RWPE2 (cell line): ENCODE results near the gene ADGRG4.
"Not testable (repeated sequence)": the region's sequence is repeated elsewhere in the genome, so short reads cannot be mapped to it uniquely, and the experiment has no call there.

Source experiments
- ATAC-seq: fragments of 200-7000 bp; cut with Tn5 transposase; 3 replicates; pipeline ENCODE4 v1.9.1; 2021; ENCODE audit warnings: low read depth
- DNase-seq: peaks from one replicate; pipeline ENCODE4 v3.0.0-alpha.2; 2020; ENCODE audit warnings: low spot score
- H3K27ac ChIP-seq: fragments of 450-650 bp; 2 replicates; pipeline ENCODE4 v1.5.1; 2017; ENCODE audit warnings: mild to moderate bottlenecking; ENCODE audit not compliant: poor library complexity, severe bottlenecking
- H3K27me3 ChIP-seq: fragments of 250-450 bp; sonication (Bioruptor Pico); 2 replicates; pipeline ENCODE4 v1.5.1; 2021; ENCODE audit warnings: mild to moderate bottlenecking, moderate library complexity; ENCODE audit not compliant: insufficient read depth, poor library complexity, severe bottlenecking
- H3K36me3 ChIP-seq: fragments of 250-450 bp; sonication (Bioruptor Pico); 2 replicates; pipeline ENCODE4 v1.5.1; 2020; ENCODE audit warnings: low read depth, mild to moderate bottlenecking, moderate library complexity
- H3K4me1 ChIP-seq: fragments of 250-450 bp; sonication (Bioruptor Pico); 2 replicates; pipeline ENCODE4 v1.5.1; 2021; ENCODE audit warnings: mild to moderate bottlenecking, moderate library complexity; ENCODE audit not compliant: insufficient read depth, poor library complexity, severe bottlenecking
- H3K4me3 ChIP-seq: fragments of 250-450 bp; sonication (Bioruptor Pico); 2 replicates; pipeline ENCODE4 v1.5.1; 2021; ENCODE audit warnings: mild to moderate bottlenecking, moderate library complexity; ENCODE audit not compliant: severe bottlenecking
- H3K9me3 ChIP-seq: fragments of 250-450 bp; sonication (Bioruptor Pico); 2 replicates; pipeline ENCODE4 v1.5.1; 2021; ENCODE audit warnings: mild to moderate bottlenecking, moderate library complexity; ENCODE audit not compliant: severe bottlenecking
- TF ChIP-seq, protein P1 (sequence below): fragments of 450-650 bp; IDR thresholded peaks from one replicate; pipeline ENCODE4 v1.5.1; 2017; ENCODE audit warnings: mild to moderate bottlenecking, moderate library complexity; ENCODE audit not compliant: poor library complexity, severe bottlenecking

Gene ADGRG4

GRCh38 chrX:136272325-136272724, 28.4 kb upstream of the ADGRG4 start:
- Histone ChIP-seq H3K4me3 (no peak overlapping the region), H3K4me1 (peaks cover 3% of the 10 kb centered on the region), H3K27ac (no peak overlapping the region), H3K9me3 (no peaks in the 10 kb centered on the region), H3K36me3 (no peaks in the 10 kb centered on the region), H3K27me3 (no peaks in the 10 kb centered on the region)
- no peak for DNase-seq
- no peak for ATAC-seq
- TF ChIP-seq, protein P1, sequence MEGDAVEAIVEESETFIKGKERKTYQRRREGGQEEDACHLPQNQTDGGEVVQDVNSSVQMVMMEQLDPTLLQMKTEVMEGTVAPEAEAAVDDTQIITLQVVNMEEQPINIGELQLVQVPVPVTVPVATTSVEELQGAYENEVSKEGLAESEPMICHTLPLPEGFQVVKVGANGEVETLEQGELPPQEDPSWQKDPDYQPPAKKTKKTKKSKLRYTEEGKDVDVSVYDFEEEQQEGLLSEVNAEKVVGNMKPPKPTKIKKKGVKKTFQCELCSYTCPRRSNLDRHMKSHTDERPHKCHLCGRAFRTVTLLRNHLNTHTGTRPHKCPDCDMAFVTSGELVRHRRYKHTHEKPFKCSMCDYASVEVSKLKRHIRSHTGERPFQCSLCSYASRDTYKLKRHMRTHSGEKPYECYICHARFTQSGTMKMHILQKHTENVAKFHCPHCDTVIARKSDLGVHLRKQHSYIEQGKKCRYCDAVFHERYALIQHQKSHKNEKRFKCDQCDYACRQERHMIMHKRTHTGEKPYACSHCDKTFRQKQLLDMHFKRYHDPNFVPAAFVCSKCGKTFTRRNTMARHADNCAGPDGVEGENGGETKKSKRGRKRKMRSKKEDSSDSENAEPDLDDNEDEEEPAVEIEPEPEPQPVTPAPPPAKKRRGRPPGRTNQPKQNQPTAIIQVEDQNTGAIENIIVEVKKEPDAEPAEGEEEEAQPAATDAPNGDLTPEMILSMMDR, result no peak

- TF ChIP-seq, protein P1, result no peak
- no peak for DNase-seq
- H3K27me3 ChIP-seq, result no peaks in the 10 kb centered on the region
Measured at GRCh38 chrX:136273986-136274385, 26.8 kb upstream of the ADGRG4 start.

DNA sequence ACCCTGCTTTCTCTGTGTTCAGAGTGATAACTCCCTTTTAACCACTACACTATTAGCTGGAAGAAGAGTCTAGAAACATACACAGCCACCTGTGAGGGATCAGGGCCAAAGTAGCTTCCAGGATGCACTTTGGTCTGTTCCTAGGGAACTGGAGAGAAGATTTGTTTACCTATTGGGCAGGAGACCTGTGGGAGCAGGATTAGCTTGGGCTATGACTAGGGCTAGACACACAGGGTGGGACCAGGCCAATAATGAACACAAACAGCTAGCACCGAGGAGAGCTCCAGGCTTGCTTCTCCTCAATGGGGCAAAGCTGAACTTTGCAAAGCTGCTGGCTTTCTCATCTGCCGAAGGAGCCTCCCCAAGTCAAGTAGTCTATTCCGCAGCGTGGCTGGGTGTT, 25.2 kb upstream of the ADGRG4 start:
- no peaks in the 10 kb centered on the region for H3K9me3 ChIP-seq
- H3K4me1 ChIP-seq, result peaks cover 3% of the 10 kb centered on the region
- no peaks in the 10 kb centered on the region for H3K27me3 ChIP-seq
- DNase-seq, result no peak
- TF ChIP-seq, protein P1, result no peak
- no peak for ATAC-seq
- H3K27ac ChIP-seq, result no peak overlapping the region
- no peak overlapping the region for H3K4me3 ChIP-seq
- no peaks in the 10 kb centered on the region for H3K36me3 ChIP-seq

More at GRCh38 chrX:136273986-136274385, 26.8 kb upstream of the ADGRG4 start:
- H3K27ac ChIP-seq, result no peak overlapping the region
- no peaks in the 10 kb centered on the region for H3K9me3 ChIP-seq
- H3K36me3 ChIP-seq, result no peaks in the 10 kb centered on the region
- ATAC-seq, result no peak
- H3K4me3 ChIP-seq, result no peak overlapping the region
- peaks cover 3% of the 10 kb centered on the region for H3K4me1 ChIP-seq

GRCh38 chrX:136286375-136286774, 14.4 kb upstream of the ADGRG4 start:
- not testable (repeated sequence) for ATAC-seq, H3K36me3 ChIP-seq, H3K4me3 ChIP-seq, H3K27ac ChIP-seq, H3K9me3 ChIP-seq, H3K4me1 ChIP-seq, DNase-seq, H3K27me3 ChIP-seq

GRCh38 chrX:136291824-136292223, 8.9 kb upstream of the ADGRG4 start:
- TF ChIP-seq, protein P1, result no peak
- peak; percentile 23; the same call in 1 of the 3 replicates for ATAC-seq
- Histone ChIP-seq H3K4me1 (peaks cover 12% of the 10 kb centered on the region), H3K27me3 (no peaks in the 10 kb centered on the region), H3K9me3 (no peaks in the 10 kb centered on the region), H3K27ac (peak overlapping the region; percentile 11), H3K4me3 (no peak overlapping the region), H3K36me3 (no peaks in the 10 kb centered on the region)
- no peak for DNase-seq
